SIG-M5 treated with dmso at 0.1 percent for 504 hours (cell line): ENCODE data around the gene ADRA2A.

ENCODE experiments used
- DNase-seq: peaks from one replicate; lab custom pipeline; 2025; ENCODE audit not compliant: unreplicated experiment; lab: John Stamatoyannopoulos, UW

The ADRA2A gene

GRCh38 chr10:111109501-111110242 lies 32.8 kb downstream of the ADRA2A start:
- no peak for DNase-seq

GRCh38 chr10:111110771-111111170 lies 33.9 kb downstream of the ADRA2A start:
- no peak for DNase-seq

GRCh38 chr10:111112333-111112732 lies 35.5 kb downstream of the ADRA2A start:
- DNase-seq: no peak

- no peak for DNase-seq
These were observed 36.6 kb downstream of the ADRA2A start for GRCh38 chr10:111113238-111113960.

GRCh38 chr10:111113961-111114757 lies 37.3 kb downstream of the ADRA2A start:
- no peak for DNase-seq

GRCh38 chr10:111114758-111115500 lies 38.1 kb downstream of the ADRA2A start:
- DNase-seq: no peak

- no peak for DNase-seq
These were observed 39.4 kb downstream of the ADRA2A start for GRCh38 chr10:111116211-111116610.

GRCh38 chr10:111116762-111117445 lies 40.1 kb downstream of the ADRA2A start:
- DNase-seq: no peak

GRCh38 chr10:111117528-111118277 lies 40.9 kb downstream of the ADRA2A start:
- no peak for DNase-seq

- DNase-seq: no peak
These were observed 41.9 kb downstream of the ADRA2A start for GRCh38 chr10:111118758-111119157.

- no peak for DNase-seq
These were observed 42.8 kb downstream of the ADRA2A start for GRCh38 chr10:111119637-111120036.

- DNase-seq: no peak
These were observed 45.3 kb downstream of the ADRA2A start for GRCh38 chr10:111122127-111122526.

GRCh38 chr10:111123883-111124282 lies 47.1 kb downstream of the ADRA2A start:
- DNase-seq: no peak

GRCh38 chr10:111125102-111125501 lies 48.3 kb downstream of the ADRA2A start:
- DNase-seq: no peak

GRCh38 chr10:111126077-111126476 lies 49.2 kb downstream of the ADRA2A start:
- DNase-seq: no peak

GRCh38 chr10:111127081-111127848 lies 50.4 kb downstream of the ADRA2A start:
- DNase-seq: no peak

GRCh38 chr10:111128331-111129180 lies 51.7 kb downstream of the ADRA2A start:
- peak; percentile 23 for DNase-seq

- no peak for DNase-seq
These were observed 52.5 kb downstream of the ADRA2A start for GRCh38 chr10:111129363-111129762.
